Osteocyte (in vitro differentiated cells): ENCODE results near the gene USH1C. TPM values are rescaled to one million over a fixed set of nuclear protein-coding genes. Genes with fewer than 3 reads are reported as not detected.

Experiments used
- DNase-seq: peaks from one replicate; pipeline ENCODE4 v3.0.0; 2021; ENCODE audit warnings: mixed read lengths; ENCODE audit not compliant: unreplicated experiment; ENCODE audit errors: extremely low spot score
- H3K27ac Mint-ChIP-seq: one replicate; pipeline ENCODE4 v1.8.0; 2021; ENCODE audit warnings: mild to moderate bottlenecking, mixed read lengths; ENCODE audit not compliant: unreplicated experiment
- H3K27me3 Mint-ChIP-seq: one replicate; pipeline ENCODE4 v1.8.0; 2021; ENCODE audit warnings: mixed read lengths; ENCODE audit not compliant: unreplicated experiment
- H3K36me3 Mint-ChIP-seq: one replicate; pipeline ENCODE4 v1.8.0; 2021; ENCODE audit warnings: mixed read lengths; ENCODE audit not compliant: unreplicated experiment
- H3K4me1 Mint-ChIP-seq: one replicate; pipeline ENCODE4 v1.8.0; 2021; ENCODE audit warnings: mixed read lengths; ENCODE audit not compliant: unreplicated experiment
- H3K4me3 Mint-ChIP-seq: one replicate; pipeline ENCODE4 v1.8.0; 2021; ENCODE audit warnings: mild to moderate bottlenecking, moderate library complexity, mixed read lengths; ENCODE audit not compliant: unreplicated experiment
- H3K9me3 Mint-ChIP-seq: one replicate; pipeline ENCODE4 v1.8.0; 2021; ENCODE audit warnings: mixed read lengths; ENCODE audit not compliant: unreplicated experiment
- CTCF ChIP-seq: fragments of 200-600 bp; sonication (generic); IDR thresholded peaks from 2 replicates; pipeline ENCODE4 v1.5.0; 2021; ENCODE audit warnings: antibody characterized with exemption, mild to moderate bottlenecking, moderate library complexity
- total RNA-seq: library from RNA; stranded (reverse); gene quantifications from 2 replicates; pipeline ENCODE4 v1.2.1, GENCODE V29; 2021

Gene USH1C
- total RNA-seq, 1 donor from 2014 or later, result not detected

GRCh38 chr11:17579451-17579850 lies 35.2 kb upstream of the USH1C start:
- no peak for DNase-seq
- H3K36me3 Mint-ChIP-seq, result no peaks in the 10 kb centered on the region
- H3K27me3 Mint-ChIP-seq, result peaks cover 24% of the 10 kb centered on the region
- no peak for TF ChIP-seq CTCF
- no peaks in the 10 kb centered on the region for H3K9me3 Mint-ChIP-seq
- H3K4me3 Mint-ChIP-seq, result no peak overlapping the region
- H3K4me1 Mint-ChIP-seq, result no peaks in the 10 kb centered on the region
- no peak overlapping the region for H3K27ac Mint-ChIP-seq

- no peak for DNase-seq
- TF ChIP-seq CTCF, result no peak
- Mint-ChIP-seq H3K36me3 (no peaks in the 10 kb centered on the region), H3K27ac (no peak overlapping the region), H3K4me1 (no peaks in the 10 kb centered on the region), H3K4me3 (no peak overlapping the region), H3K27me3 (peaks cover 22% of the 10 kb centered on the region), H3K9me3 (no peaks in the 10 kb centered on the region)
Observed at GRCh38 chr11:17578958-17579357, 34.7 kb upstream of the USH1C start.

GRCh38 chr11:17578296-17578695 lies 34.1 kb upstream of the USH1C start:
- no peak for DNase-seq
- no peaks in the 10 kb centered on the region for H3K9me3 Mint-ChIP-seq
- H3K4me3 Mint-ChIP-seq, result no peak overlapping the region
- no peak for TF ChIP-seq CTCF
- H3K27me3 Mint-ChIP-seq, result peaks cover 19% of the 10 kb centered on the region
- H3K36me3 Mint-ChIP-seq, result no peaks in the 10 kb centered on the region
- no peaks in the 10 kb centered on the region for H3K4me1 Mint-ChIP-seq
- H3K27ac Mint-ChIP-seq, result no peak overlapping the region

GRCh38 chr11:17575431-17576425 lies 31.5 kb upstream of the USH1C start:
- H3K27me3 Mint-ChIP-seq, result peaks cover 10% of the 10 kb centered on the region

More at GRCh38 chr11:17575431-17576425, 31.5 kb upstream of the USH1C start:
- Mint-ChIP-seq H3K4me1 (no peaks in the 10 kb centered on the region), H3K9me3 (no peaks in the 10 kb centered on the region), H3K36me3 (no peaks in the 10 kb centered on the region), H3K27ac (no peak overlapping the region), H3K4me3 (no peak overlapping the region)
- no peak for DNase-seq
- TF ChIP-seq CTCF, result no peak
